Ishikawa (cell line): ENCODE results near the gene ETV3.

Experiments
- CREB1 ChIP-seq: IDR thresholded peaks from 2 replicates; pipeline ENCODE4 v1.6.1; 2012; ENCODE audit warnings: low read depth
- MAX ChIP-seq: IDR thresholded peaks from 2 replicates; pipeline ENCODE4 v1.6.1; 2012
- TAF1 ChIP-seq: IDR thresholded peaks from 2 replicates; pipeline ENCODE4 v1.6.1; 2012; ENCODE audit warnings: low read depth, mild to moderate bottlenecking
- USF1 ChIP-seq: IDR thresholded peaks from 2 replicates; pipeline ENCODE4 v1.6.1; 2012

GRCh38 chr1:157116737-157117103, 21.5 kb downstream of the ETV3 start:
- TF ChIP-seq USF1, result no peak
- no peak for TF ChIP-seq TAF1
- TF ChIP-seq MAX, result no peak
- TF ChIP-seq CREB1, result no peak
